ENCODE measurements around the gene CACNA2D1. TPM values are rescaled to one million over a fixed set of nuclear protein-coding genes. Genes with fewer than 3 reads are reported as not detected.

Gene CACNA2D1
- total RNA-seq, 1 donor: 0.10 TPM

GRCh38 chr7:82318786-82319185 is 124.8 kb downstream of the CACNA2D1 start:
- Histone ChIP-seq H3K4me1 (ENCODE audit: insufficient read depth, low read length) (no peaks in the 10 kb centered on the region), H3K9me3 (ENCODE audit: low read depth, low read length) (no peaks in the 10 kb centered on the region), H3K27me3 (ENCODE audit: insufficient read depth, low read length) (no peaks in the 10 kb centered on the region), H3K4me3 (ENCODE audit: low read length) (no peak overlapping the region)

GRCh38 chr7:82317760-82318159 is 125.8 kb downstream of the CACNA2D1 start:
- Histone ChIP-seq H3K9me3 (ENCODE audit: low read depth, low read length) (no peaks in the 10 kb centered on the region), H3K27me3 (ENCODE audit: insufficient read depth, low read length) (no peaks in the 10 kb centered on the region), H3K4me1 (ENCODE audit: insufficient read depth, low read length) (no peaks in the 10 kb centered on the region), H3K4me3 (ENCODE audit: low read length) (no peak overlapping the region)

DNA sequence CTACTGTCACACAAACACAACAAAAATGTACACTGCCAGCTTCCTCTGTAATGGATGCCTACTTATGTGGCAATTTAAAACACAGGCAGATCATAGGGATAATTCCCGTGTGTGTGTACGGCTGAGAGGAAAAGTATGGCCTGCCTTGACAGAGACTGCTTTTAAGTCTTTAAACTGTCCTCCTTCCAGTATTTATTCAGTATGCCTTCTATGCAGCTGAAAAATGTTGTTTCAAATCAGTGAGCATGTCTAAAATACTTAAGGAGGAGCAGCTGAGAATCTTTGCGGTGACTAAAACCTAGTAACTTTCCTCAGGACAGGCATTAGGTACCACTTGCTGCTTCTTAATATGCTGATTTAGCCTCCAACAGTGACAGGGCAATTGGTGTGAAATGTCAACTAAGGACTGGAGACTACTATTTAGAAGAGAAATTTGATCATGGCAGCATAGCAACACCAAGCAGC is 126.3 kb downstream of the CACNA2D1 start:
- no peak overlapping the region for H3K4me3 ChIP-seq (ENCODE audit: low read length)
- no peaks in the 10 kb centered on the region for H3K9me3 ChIP-seq (ENCODE audit: low read depth, low read length)
- no peaks in the 10 kb centered on the region for H3K27me3 ChIP-seq (ENCODE audit: insufficient read depth, low read length)
- H3K4me1 ChIP-seq (ENCODE audit: insufficient read depth, low read length): no peaks in the 10 kb centered on the region

- no peaks in the 10 kb centered on the region for H3K27me3 ChIP-seq (ENCODE audit: insufficient read depth, low read length)
- H3K9me3 ChIP-seq (ENCODE audit: low read depth, low read length): peaks cover 5% of the 10 kb centered on the region
These were observed 130.3 kb downstream of the CACNA2D1 start for GRCh38 chr7:82313269-82313668.

DNA sequence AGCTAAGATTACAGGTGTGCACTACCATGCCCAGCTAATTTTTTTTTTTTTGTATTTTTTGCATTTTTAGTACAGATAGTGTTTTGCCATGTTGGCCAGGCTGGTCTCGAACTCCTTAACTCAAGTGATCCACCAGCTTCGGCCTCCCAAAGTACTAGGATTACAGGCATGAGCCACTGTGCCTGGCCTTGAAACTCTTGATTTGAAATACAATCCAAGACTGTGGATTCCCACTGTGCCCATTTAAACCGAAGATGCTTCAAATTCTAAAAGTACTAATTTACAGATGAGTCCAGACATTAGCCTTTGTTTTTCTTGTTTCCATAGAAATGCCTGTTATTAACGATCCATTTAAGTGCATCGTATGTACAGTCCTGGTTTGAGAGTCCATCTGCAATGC is 130.9 kb downstream of the CACNA2D1 start:
- Histone ChIP-seq H3K9me3 (ENCODE audit: low read depth, low read length) (peaks cover 5% of the 10 kb centered on the region), H3K4me3 (ENCODE audit: low read length) (no peak overlapping the region), H3K27me3 (ENCODE audit: insufficient read depth, low read length) (no peaks in the 10 kb centered on the region), H3K4me1 (ENCODE audit: insufficient read depth, low read length) (no peaks in the 10 kb centered on the region)

More at GRCh38 chr7:82313269-82313668, 130.3 kb downstream of the CACNA2D1 start:
- Histone ChIP-seq H3K4me3 (ENCODE audit: low read length) (no peak overlapping the region), H3K4me1 (ENCODE audit: insufficient read depth, low read length) (no peaks in the 10 kb centered on the region)

DNA sequence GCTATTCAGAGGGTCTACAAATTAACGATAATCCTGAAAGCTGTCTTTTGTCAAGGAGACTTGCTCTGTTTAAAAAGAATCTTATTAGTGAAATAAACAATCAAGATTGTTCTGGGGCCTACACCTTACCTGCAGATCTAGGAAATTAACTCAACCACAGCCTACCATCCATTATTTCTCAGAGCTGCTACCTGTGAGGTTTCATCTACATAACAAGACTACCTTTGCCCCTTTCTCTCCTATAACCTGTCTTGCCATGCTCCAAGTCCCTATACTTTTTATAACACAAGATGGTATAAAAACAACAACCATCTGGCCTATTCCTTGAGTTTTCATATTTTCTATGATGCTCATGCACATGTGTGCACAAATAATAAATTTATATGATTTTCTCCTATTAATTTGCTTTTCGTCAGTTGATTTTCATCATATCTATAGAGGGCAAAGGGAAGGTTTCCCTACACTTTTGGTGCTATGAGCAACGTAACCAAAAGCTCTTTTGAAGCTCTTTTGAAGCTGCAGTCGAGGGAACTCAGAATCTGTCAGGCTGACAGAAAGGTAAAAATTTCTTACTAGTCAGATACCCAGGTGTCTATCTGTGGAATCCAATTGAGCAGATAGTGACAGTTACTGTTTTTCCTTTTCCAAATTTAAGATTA is 138.1 kb downstream of the CACNA2D1 start:
- Histone ChIP-seq H3K4me3 (ENCODE audit: low read length) (no peak overlapping the region), H3K4me1 (ENCODE audit: insufficient read depth, low read length) (no peaks in the 10 kb centered on the region), H3K9me3 (ENCODE audit: low read depth, low read length) (no peaks in the 10 kb centered on the region), H3K27me3 (ENCODE audit: insufficient read depth, low read length) (no peaks in the 10 kb centered on the region)

GRCh38 chr7:82294865-82295264 is 148.7 kb downstream of the CACNA2D1 start:
- H3K4me3 ChIP-seq (ENCODE audit: low read length): no peak overlapping the region
- H3K9me3 ChIP-seq (ENCODE audit: low read depth, low read length): no peaks in the 10 kb centered on the region
- no peaks in the 10 kb centered on the region for H3K4me1 ChIP-seq (ENCODE audit: insufficient read depth, low read length)
- H3K27me3 ChIP-seq (ENCODE audit: insufficient read depth, low read length): no peaks in the 10 kb centered on the region

GRCh38 chr7:82294382-82294784 is 149.2 kb downstream of the CACNA2D1 start:
- Histone ChIP-seq H3K9me3 (ENCODE audit: low read depth, low read length) (no peaks in the 10 kb centered on the region), H3K4me3 (ENCODE audit: low read length) (no peak overlapping the region), H3K27me3 (ENCODE audit: insufficient read depth, low read length) (no peaks in the 10 kb centered on the region), H3K4me1 (ENCODE audit: insufficient read depth, low read length) (no peaks in the 10 kb centered on the region)

GRCh38 chr7:82293467-82293866 is 150.1 kb downstream of the CACNA2D1 start:
- no peaks in the 10 kb centered on the region for H3K9me3 ChIP-seq (ENCODE audit: low read depth, low read length)
- H3K4me3 ChIP-seq (ENCODE audit: low read length): no peak overlapping the region
- no peaks in the 10 kb centered on the region for H3K4me1 ChIP-seq (ENCODE audit: insufficient read depth, low read length)
- H3K27me3 ChIP-seq (ENCODE audit: insufficient read depth, low read length): no peaks in the 10 kb centered on the region

- no peaks in the 10 kb centered on the region for H3K27me3 ChIP-seq (ENCODE audit: insufficient read depth, low read length)
- no peaks in the 10 kb centered on the region for H3K9me3 ChIP-seq (ENCODE audit: low read depth, low read length)
- H3K4me1 ChIP-seq (ENCODE audit: insufficient read depth, low read length): no peaks in the 10 kb centered on the region
- no peak overlapping the region for H3K4me3 ChIP-seq (ENCODE audit: low read length)
These were observed 151.6 kb downstream of the CACNA2D1 start for GRCh38 chr7:82291931-82292330.

GRCh38 chr7:82289889-82290288 is 153.7 kb downstream of the CACNA2D1 start:
- Histone ChIP-seq H3K27me3 (ENCODE audit: insufficient read depth, low read length) (no peaks in the 10 kb centered on the region), H3K9me3 (ENCODE audit: low read depth, low read length) (no peaks in the 10 kb centered on the region), H3K4me3 (ENCODE audit: low read length) (no peak overlapping the region), H3K4me1 (ENCODE audit: insufficient read depth, low read length) (no peaks in the 10 kb centered on the region)

GRCh38 chr7:82289152-82289535 is 154.4 kb downstream of the CACNA2D1 start:
- Histone ChIP-seq H3K4me3 (ENCODE audit: low read length) (no peak overlapping the region), H3K9me3 (ENCODE audit: low read depth, low read length) (no peaks in the 10 kb centered on the region), H3K4me1 (ENCODE audit: insufficient read depth, low read length) (no peaks in the 10 kb centered on the region), H3K27me3 (ENCODE audit: insufficient read depth, low read length) (no peaks in the 10 kb centered on the region)

DNA sequence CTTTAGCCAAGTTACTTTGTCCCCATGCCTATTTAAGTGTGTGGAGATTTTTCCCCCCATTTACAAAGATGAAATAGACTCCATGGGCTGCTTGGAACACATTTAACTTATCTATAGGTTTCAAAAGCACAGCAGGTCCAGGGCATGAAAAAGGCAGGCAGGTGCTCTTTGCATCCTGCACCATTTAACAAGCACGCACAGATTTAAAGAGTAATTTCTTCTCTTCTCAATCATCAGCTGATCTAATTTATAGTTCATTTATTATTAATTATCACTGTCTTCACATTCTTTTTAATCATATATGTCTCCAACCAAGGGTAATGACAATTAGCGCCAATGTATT is 156.8 kb downstream of the CACNA2D1 start:
- no peaks in the 10 kb centered on the region for H3K27me3 ChIP-seq (ENCODE audit: insufficient read depth, low read length)
- H3K4me1 ChIP-seq (ENCODE audit: insufficient read depth, low read length): no peaks in the 10 kb centered on the region
- no peaks in the 10 kb centered on the region for H3K9me3 ChIP-seq (ENCODE audit: low read depth, low read length)
- no peak overlapping the region for H3K4me3 ChIP-seq (ENCODE audit: low read length)

DNA sequence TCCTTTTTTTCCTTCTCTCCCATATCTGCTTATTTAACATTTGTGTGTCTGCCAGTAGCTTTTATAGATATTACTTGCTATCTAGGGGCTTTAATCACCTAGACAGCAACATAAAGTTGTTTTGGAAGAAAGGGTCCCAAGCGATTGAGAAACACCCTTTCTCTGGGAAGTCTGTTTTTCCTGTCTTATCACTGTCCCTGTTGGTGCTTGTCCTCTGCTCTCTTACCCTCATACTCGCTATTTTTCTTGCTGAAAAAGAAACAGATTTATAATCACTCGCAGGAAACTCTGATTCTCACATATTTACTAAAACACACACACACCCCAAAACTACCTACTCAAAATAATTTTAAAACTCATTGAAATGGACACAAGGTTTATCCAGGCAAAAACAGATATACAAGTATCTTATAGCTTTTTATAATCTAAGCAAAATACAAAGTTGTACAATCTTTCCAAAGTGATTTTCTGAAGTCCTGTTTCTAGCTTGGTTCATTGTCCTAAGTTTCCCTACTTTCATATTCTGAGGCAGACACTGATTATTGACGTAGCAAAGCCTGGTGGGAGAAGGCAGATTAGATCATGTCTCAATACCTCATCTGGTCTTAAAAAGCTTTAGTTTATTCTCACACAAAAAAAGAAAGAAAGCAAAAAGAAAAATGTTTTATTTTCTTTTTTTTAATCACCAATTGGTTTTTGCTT is 157.3 kb downstream of the CACNA2D1 start:
- Histone ChIP-seq H3K9me3 (ENCODE audit: low read depth, low read length) (no peaks in the 10 kb centered on the region), H3K4me1 (ENCODE audit: insufficient read depth, low read length) (no peaks in the 10 kb centered on the region), H3K27me3 (ENCODE audit: insufficient read depth, low read length) (no peaks in the 10 kb centered on the region), H3K4me3 (ENCODE audit: low read length) (no peak overlapping the region)

GRCh38 chr7:82284936-82285519 is 158.5 kb downstream of the CACNA2D1 start:
- Histone ChIP-seq H3K4me3 (ENCODE audit: low read length) (no peak overlapping the region), H3K4me1 (ENCODE audit: insufficient read depth, low read length) (no peaks in the 10 kb centered on the region), H3K9me3 (ENCODE audit: low read depth, low read length) (no peaks in the 10 kb centered on the region)

GRCh38 chr7:82275342-82275741 is 168.2 kb downstream of the CACNA2D1 start:
- Histone ChIP-seq H3K4me3 (ENCODE audit: low read length) (no peak overlapping the region), H3K4me1 (ENCODE audit: insufficient read depth, low read length) (no peaks in the 10 kb centered on the region), H3K9me3 (ENCODE audit: low read depth, low read length) (no peaks in the 10 kb centered on the region), H3K27me3 (ENCODE audit: insufficient read depth, low read length) (no peaks in the 10 kb centered on the region)

More at GRCh38 chr7:82284936-82285519, 158.5 kb downstream of the CACNA2D1 start:
- no peaks in the 10 kb centered on the region for H3K27me3 ChIP-seq (ENCODE audit: insufficient read depth, low read length)
